GM23338 (cell line): ENCODE results near the gene FGF4. TPM values are rescaled to one million over a fixed set of nuclear protein-coding genes. Genes with fewer than 3 reads are reported as not detected.

Experiments used
- ATAC-seq: fragments of 200-7000 bp; cut with Tn5 transposase; 3 replicates; pipeline ENCODE4 v1.9.1; 2020
- DNase-seq: peaks from one replicate; pipeline ENCODE4 v3.0.0-alpha.2; 2015; ENCODE audit warnings: low spot score
- H2AFZ ChIP-seq: fragments of 200-600 bp; sonication (generic); 2 replicates; pipeline ENCODE4 v1.8.0; 2016; ENCODE audit warnings: antibody characterized with exemption, mild to moderate bottlenecking, moderate library complexity
- H3F3A ChIP-seq: fragments of 200-600 bp; sonication (generic); replicated peaks from 2 replicates; pipeline ENCODE4 v1.8.0; 2017; ENCODE audit warnings: antibody characterized with exemption, mixed run types, low read depth
- H3K27ac ChIP-seq: fragments of 200-600 bp; sonication (generic); 2 replicates; pipeline ENCODE4 v1.6.1; 2016; ENCODE audit warnings: low read depth
- H3K27me3 ChIP-seq: fragments of 200-600 bp; sonication (generic); 2 replicates; pipeline ENCODE4 v1.8.0; 2016; ENCODE audit warnings: mild to moderate bottlenecking, mixed run types, moderate library complexity; ENCODE audit not compliant: insufficient read depth
- H3K36me3 ChIP-seq: fragments of 200-600 bp; sonication (generic); 2 replicates; pipeline ENCODE4 v1.8.0; 2016; ENCODE audit warnings: mild to moderate bottlenecking; ENCODE audit not compliant: insufficient read depth
- H3K4me1 ChIP-seq: fragments of 200-600 bp; sonication (generic); 2 replicates; pipeline ENCODE4 v1.8.0; 2016; ENCODE audit warnings: mild to moderate bottlenecking, moderate library complexity; ENCODE audit not compliant: insufficient read depth
- H3K4me2 ChIP-seq: fragments of 200-600 bp; sonication (generic); 2 replicates; pipeline ENCODE4 v1.7.1; 2017; ENCODE audit warnings: mixed run types
- H3K4me3 ChIP-seq: fragments of 200-600 bp; sonication (generic); 2 replicates; pipeline ENCODE4 v1.6.1; 2016; ENCODE audit warnings: mixed run types
- H3K79me2 ChIP-seq: fragments of 200-600 bp; sonication (generic); replicated peaks from 2 replicates; pipeline ENCODE4 v1.8.0; 2017; ENCODE audit warnings: mild to moderate bottlenecking; ENCODE audit not compliant: insufficient read depth
- H3K9me2 ChIP-seq: fragments of 200-600 bp; sonication (generic); 2 replicates; pipeline ENCODE4 v1.8.0; 2017; ENCODE audit not compliant: insufficient read depth
- H4K20me1 ChIP-seq: fragments of 200-600 bp; sonication (generic); replicated peaks from 2 replicates; pipeline ENCODE4 v1.8.0; 2017; ENCODE audit warnings: mild to moderate bottlenecking; ENCODE audit not compliant: insufficient read depth
- H3K27ac Mint-ChIP-seq: 2 replicates; pipeline ENCODE4 v1.8.0; 2020; ENCODE audit warnings: inconsistent platforms, mild to moderate bottlenecking, moderate library complexity, mixed read lengths
- H3K27me3 Mint-ChIP-seq: 3 replicates; pipeline ENCODE4 v1.8.0; 2022; ENCODE audit warnings: low read depth, mild to moderate bottlenecking, moderate library complexity, mixed read lengths, inconsistent platforms; ENCODE audit not compliant: insufficient read depth, poor library complexity
- H3K36me3 Mint-ChIP-seq: 3 replicates; pipeline ENCODE4 v1.8.0; 2021; ENCODE audit warnings: low read depth, mild to moderate bottlenecking, inconsistent platforms, moderate library complexity, mixed read lengths
- H3K4me1 Mint-ChIP-seq: 3 replicates; pipeline ENCODE4 v1.8.0; 2020; ENCODE audit warnings: mild to moderate bottlenecking, inconsistent platforms, mixed read lengths
- H3K4me3 Mint-ChIP-seq: 3 replicates; pipeline ENCODE4 v1.8.0; 2021; ENCODE audit warnings: moderate library complexity, mild to moderate bottlenecking, inconsistent platforms, mixed read lengths
- H3K9me3 Mint-ChIP-seq: 3 replicates; pipeline ENCODE4 v1.8.0; 2020; ENCODE audit warnings: moderate library complexity, mild to moderate bottlenecking, inconsistent platforms, mixed read lengths
- ETS1 ChIP-seq: IDR thresholded peaks from 2 replicates; pipeline ENCODE4 v1.6.1; 2016; ENCODE audit warnings: antibody characterized with exemption
- EZH2 ChIP-seq: fragments of 200-600 bp; sonication (generic); IDR thresholded peaks from one replicate; pipeline ENCODE4 v1.8.0; 2017; ENCODE audit warnings: antibody characterized with exemption, mild to moderate bottlenecking, low read depth; ENCODE audit not compliant: unreplicated experiment
- REST ChIP-seq: IDR thresholded peaks from one replicate; pipeline ENCODE4 v1.6.1; 2018; ENCODE audit warnings: antibody characterized with exemption; ENCODE audit not compliant: unreplicated experiment
- ZNF114 ChIP-seq: fragments of 250-450 bp; sonication (Bioruptor Pico); IDR thresholded peaks from 2 replicates; pipeline ENCODE4 v1.5.0; 2020; ENCODE audit warnings: mild to moderate bottlenecking, moderate library complexity
- ZNF462 ChIP-seq: fragments of 250-450 bp; sonication (Bioruptor Pico); IDR thresholded peaks from 2 replicates; pipeline ENCODE4 v1.5.0; 2020; ENCODE audit warnings: mild to moderate bottlenecking, moderate library complexity
- polyA plus RNA-seq: library from polyadenylated mRNA; unstranded; fragments of >200 nt; fragmentation: Nextera tagmentation; extraction: Ambion mirVana; gene quantifications from 2 replicates; pipeline ENCODE4 v1.2.1, GENCODE V29; 2016
- total RNA-seq: library from RNA; depleted of rRNA; stranded (reverse); fragments of >200 nt; shearing (Covaris generic); gene quantifications from 2 replicates; pipeline ENCODE4 v1.2.3, GENCODE V29; 2014

Gene FGF4
- total and polyA plus RNA-seq, 2 experiments from 2014 or later: 4.8 to 13.1 TPM

GRCh38 chr11:69732910-69733309 is 42.2 kb downstream of the FGF4 start (continued):
- TF ChIP-seq ZNF114 (CRISPR knock-in tag): no peak

GRCh38 chr11:69731110-69731509 is 44.0 kb downstream of the FGF4 start:
- ATAC-seq: no peak
- no peak for TF ChIP-seq REST
- TF ChIP-seq EZH2: no peak
- TF ChIP-seq ZNF462 (CRISPR knock-in tag): no peak
- TF ChIP-seq ETS1: no peak
- Mint-ChIP-seq H3K4me1 (peaks cover 7% of the 10 kb centered on the region; the same call in 2 of the 3 replicates), H3K36me3 (peaks cover 8% of the 10 kb centered on the region; the same call in 2 of the 3 replicates), H3K4me3 (no peak overlapping the region), H3K27ac (no peak overlapping the region), H3K27me3 (peaks cover 6% of the 10 kb centered on the region), H3K9me3 (peaks cover 18% of the 10 kb centered on the region)
- H3K4me3 ChIP-seq: no peak overlapping the region
- no peaks in the 10 kb centered on the region for H3K36me3 ChIP-seq
- no peaks in the 10 kb centered on the region for H3K27me3 ChIP-seq
- no peaks in the 10 kb centered on the region; the same call in 1 of the 2 replicates for H3K4me1 ChIP-seq
- no peaks in the 10 kb centered on the region for H3K79me2 ChIP-seq
- no peaks in the 10 kb centered on the region for H4K20me1 ChIP-seq
- no peak overlapping the region for H3K4me2 ChIP-seq
- H3K27ac ChIP-seq: no peak overlapping the region
- H3K9me2 ChIP-seq: no peaks in the 10 kb centered on the region
- no peaks in the 10 kb centered on the region for H3F3A ChIP-seq
- no peak for DNase-seq
- H2AFZ ChIP-seq: no peak overlapping the region
